GM13977 (cell line): Measurements from ENCODE around the gene CA9.

Experiments used
- DNase-seq: peaks from one replicate; pipeline ENCODE4 v3.0.0; 2012; ENCODE audit warnings: low spot score
- CTCF ChIP-seq: IDR thresholded peaks from 2 replicates; pipeline ENCODE4 v1.5.1; 2012; ENCODE audit warnings: mild to moderate bottlenecking, control low read depth; ENCODE audit not compliant: insufficient read depth; ENCODE audit errors: extremely low read depth, missing control alignments
- in situ Hi-C: fragments of 300-500 bp; cut with MboI; formaldehyde crosslinking; loops from one replicate; pipeline ENCODE4 v1.12.0; 2022; ENCODE audit warnings: low sequenced_read_pairs, low pct_unique_long_range_greater_than_20kb, mixed read lengths, inconsistent platforms; ENCODE audit not compliant: unreplicated experiment

The CA9 gene

GRCh38 chr9:35650341-35651158 lies 23.2 kb upstream of the CA9 start, which contains the start of gene SIT1:
TSS of gene SIT1 (minus strand) at chr9:35650931. CDS start at chr9:35650853, 78 bp downstream.
- DNase-seq: peak; percentile 43
- in situ Hi-C loops: no loop called here
- no peak for TF ChIP-seq CTCF

- no peak for DNase-seq
- no peak for TF ChIP-seq CTCF
- in situ Hi-C loops: no loop called here
These were observed 21.5 kb upstream of the CA9 start for GRCh38 chr9:35651956-35652828.

- DNase-seq: no peak
- in situ Hi-C loops: no loop called here
- TF ChIP-seq CTCF: no peak
These were observed 20.9 kb upstream of the CA9 start for GRCh38 chr9:35652829-35653209.

- in situ Hi-C loops: no loop called here
- no peak for TF ChIP-seq CTCF
These were observed 20.1 kb upstream of the CA9 start for GRCh38 chr9:35653611-35654010.

GRCh38 chr9:35656348-35656747 lies 17.4 kb upstream of the CA9 start:
- no peak for TF ChIP-seq CTCF
- DNase-seq: no peak
- in situ Hi-C loops: no loop called here

More at GRCh38 chr9:35653611-35654010, 20.1 kb upstream of the CA9 start:
- DNase-seq: no peak

GRCh38 chr9:35656831-35657545 lies 16.7 kb upstream of the CA9 start:
- no peak for TF ChIP-seq CTCF
- peak; percentile 11 for DNase-seq
- in situ Hi-C loops: no loop called here
